Activated naive CD4-positive, alpha-beta T cell treated with Interleukin-2 at 50 U/mL for 16 hours (primary cell): Measurements from ENCODE around the gene CTNNA3.
"Not testable (repeated sequence)": the region's sequence is repeated elsewhere in the genome, so short reads cannot be mapped to it uniquely, and the experiment has no call there.

Experiments
- DNase-seq: peaks from one replicate; pipeline ENCODE4 v3.0.0-alpha.2; 2020

CTNNA3 gene

DNA sequence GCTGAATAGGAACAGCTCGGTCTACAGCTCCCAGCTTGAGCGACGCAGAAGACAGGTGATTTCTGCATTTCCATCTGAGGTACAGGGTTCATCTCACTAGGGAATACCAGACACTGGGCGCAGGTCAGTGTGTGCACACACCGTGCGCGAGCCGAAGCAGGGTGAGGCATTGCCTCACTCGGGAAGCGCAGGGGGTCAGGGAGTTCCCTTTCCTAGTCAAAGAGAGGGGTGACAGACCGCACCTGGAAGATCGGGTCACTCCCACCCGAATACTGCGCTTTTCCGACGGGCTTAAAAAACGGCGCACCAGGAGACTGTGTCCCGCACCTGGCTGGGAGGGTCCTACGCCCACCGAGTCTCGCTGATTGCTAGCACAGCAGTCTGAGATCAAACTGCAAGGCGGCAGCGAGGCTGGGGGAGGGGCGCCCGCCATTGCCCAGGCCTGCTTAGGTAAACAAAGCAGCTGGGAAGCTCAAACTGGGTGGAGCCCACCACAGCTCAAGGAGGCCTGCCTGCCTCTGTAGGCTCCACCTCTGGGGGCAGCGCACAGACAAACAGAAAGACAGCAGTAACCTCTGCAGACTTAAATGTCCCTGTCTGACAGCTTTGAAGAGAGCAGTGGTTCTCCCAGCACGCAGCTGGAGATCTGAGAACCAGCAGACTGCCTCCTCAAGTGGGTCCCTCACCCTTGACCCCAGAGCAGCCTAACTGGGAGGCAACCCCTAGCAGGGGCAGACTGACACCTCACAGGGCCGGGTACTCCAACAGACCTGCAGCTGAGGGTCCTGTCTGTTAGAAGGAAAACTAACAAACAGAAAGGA, 465.1 kb downstream of the CTNNA3 start:
- not testable (repeated sequence) for DNase-seq

DNA sequence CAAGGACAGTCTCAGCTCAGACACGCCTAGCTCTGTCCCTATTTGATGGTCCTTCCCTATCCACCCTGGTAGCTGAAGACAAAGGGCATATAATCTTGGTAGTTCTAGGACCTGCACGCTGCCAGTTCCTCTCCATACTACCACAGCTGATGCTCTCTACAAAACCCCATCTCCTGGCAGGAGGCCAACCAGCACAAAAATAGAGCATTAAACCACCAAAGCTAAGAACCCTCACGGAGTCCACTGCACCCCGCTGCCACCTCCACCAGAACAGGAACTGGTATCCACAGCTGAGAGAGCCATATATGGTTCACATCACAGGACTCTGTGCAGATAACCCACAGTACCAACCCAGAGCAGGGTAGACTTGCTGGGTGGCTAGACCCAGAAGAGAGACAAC, 470.8 kb downstream of the CTNNA3 start:
- no peak for DNase-seq

GRCh38 chr10:67224553-67224952, 471.4 kb downstream of the CTNNA3 start:
- no peak for DNase-seq

GRCh38 chr10:67222934-67223333, 473.1 kb downstream of the CTNNA3 start:
- DNase-seq, result no peak

DNA sequence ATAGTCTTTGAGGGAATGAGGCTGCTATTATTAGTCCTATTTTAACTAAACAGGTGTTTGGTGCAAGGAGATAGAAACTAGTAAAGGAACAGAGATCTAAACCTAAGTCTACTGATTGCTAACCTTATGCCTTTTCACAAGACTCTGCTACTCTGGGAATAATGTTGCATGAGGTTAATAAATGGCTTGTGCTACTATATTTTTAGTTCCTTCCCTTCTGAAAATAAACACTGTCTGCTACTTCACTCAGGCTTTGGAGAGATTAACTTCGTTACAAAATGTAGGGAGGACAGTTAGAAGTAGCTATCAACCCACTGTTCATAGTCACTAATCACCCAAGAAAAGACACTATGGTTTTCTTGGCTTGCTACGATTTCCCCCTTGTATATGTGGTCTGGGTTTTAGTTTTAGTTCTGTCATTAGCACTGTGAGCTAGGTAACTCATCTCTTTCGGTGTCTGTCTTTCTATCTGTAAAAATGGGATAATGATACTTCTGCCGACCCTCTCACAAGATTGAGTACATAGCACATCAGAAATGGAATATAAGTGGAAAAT, 474.0 kb downstream of the CTNNA3 start:
- DNase-seq, result no peak

DNA sequence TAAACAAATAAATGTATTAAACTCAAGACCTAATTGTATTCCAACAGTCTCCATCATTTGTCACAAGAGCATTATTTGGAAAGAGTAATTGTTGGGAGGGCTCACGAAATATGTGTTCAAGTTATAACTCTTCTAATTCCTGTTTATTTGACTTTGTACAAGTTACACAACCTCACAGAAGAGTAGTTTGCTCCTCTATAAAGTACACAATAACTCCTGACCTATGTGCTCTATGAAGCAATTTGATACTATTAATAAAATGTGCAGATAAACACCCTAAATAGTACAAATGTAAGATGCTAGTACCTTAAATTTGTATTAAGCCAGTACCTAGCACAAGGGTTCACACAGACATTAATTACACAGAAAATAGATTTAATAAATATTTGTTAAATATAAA, 484.3 kb downstream of the CTNNA3 start:
- no peak for DNase-seq

GRCh38 chr10:67207923-67208322, 488.1 kb downstream of the CTNNA3 start:
- DNase-seq, result not testable (repeated sequence)

- no peak for DNase-seq
Measured at GRCh38 chr10:67200913-67201564, 495.0 kb downstream of the CTNNA3 start.

DNA sequence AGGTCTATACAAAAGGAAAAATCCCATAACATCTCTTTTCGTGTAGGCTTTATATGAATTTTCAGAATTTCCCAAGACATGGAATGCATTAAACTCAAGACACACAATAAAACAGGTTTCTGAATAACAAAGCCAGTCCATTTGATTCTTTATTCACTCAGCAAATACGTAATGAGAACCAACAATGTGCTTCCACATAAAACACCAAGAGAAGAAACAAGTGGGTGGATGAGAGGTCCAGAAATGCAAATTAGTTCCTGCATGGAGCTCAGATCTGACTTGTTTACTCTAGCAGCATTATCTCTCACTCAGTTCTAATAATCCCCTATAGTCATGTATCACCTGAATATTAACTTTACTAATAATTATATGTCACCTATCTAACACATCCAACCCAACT, 520.6 kb downstream of the CTNNA3 start:
- no peak for DNase-seq

- DNase-seq, result no peak
Measured at GRCh38 chr10:67173787-67174186, 522.2 kb downstream of the CTNNA3 start.

- DNase-seq, result no peak
Measured at GRCh38 chr10:67171970-67172369, 524.0 kb downstream of the CTNNA3 start.

DNA sequence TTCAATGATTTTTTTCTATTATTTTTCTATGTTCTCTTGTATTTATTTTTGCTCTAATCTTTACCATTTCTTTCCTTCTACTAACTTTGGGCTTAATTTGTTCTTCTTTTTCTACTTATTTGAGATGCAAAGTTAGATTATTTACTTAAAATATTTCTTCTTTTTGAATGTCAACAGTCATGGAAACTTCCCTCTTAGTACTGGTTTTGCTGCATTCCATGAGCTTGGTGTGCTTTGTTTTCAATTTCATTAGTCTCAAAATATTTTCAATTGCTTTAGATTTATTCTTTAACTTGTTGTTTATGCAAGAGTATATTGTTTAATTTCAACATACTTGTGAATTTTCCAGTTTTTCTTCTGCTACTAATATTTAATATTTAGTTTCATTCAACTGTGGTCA, 539.8 kb downstream of the CTNNA3 start:
- DNase-seq, result no peak

DNA sequence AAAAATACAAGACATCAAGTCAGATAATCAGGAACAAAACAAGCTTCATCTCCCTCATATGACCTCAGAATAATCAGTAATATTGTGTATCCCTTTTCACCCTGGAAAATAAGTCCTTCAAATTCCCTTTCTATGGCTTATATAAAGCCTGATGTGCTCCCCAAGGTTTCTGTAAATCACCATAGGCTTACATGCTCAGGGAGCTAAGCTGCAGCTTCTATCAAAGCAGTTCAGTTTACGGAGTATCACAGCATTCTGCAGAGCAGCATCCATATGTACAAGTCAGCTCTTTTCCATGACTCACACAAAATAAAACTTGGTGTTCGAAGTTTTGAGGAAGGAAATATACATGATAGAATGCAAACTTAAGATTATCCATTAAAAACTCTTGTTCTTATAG, 544.5 kb downstream of the CTNNA3 start:
- no peak for DNase-seq

GRCh38 chr10:67144530-67144929, 551.5 kb downstream of the CTNNA3 start:
- no peak for DNase-seq

GRCh38 chr10:67141300-67141699, 554.7 kb downstream of the CTNNA3 start:
- DNase-seq, result no peak

- no peak for DNase-seq
Measured at GRCh38 chr10:67140641-67141040, 555.4 kb downstream of the CTNNA3 start.

DNA sequence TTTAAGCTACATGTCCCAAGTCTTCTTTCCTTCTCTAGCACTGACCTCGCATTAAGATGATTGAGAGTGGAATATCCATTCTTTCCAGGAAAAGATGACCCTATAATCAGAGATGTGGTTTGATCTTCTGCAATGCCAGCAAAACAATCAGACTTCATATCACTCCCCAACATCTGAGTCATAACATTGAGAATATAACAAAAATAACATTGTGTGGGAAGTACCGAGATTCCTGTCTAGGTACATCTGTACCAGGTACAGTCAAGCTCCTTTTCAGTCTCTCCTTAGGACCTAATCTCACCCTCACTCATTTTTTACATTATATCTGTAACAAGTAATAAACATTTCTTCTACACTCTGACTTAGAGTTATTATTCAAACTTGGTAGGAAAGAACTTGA, 568.6 kb downstream of the CTNNA3 start:
- no peak for DNase-seq

GRCh38 chr10:67119651-67120050, 576.3 kb downstream of the CTNNA3 start:
- DNase-seq, result no peak

- no peak for DNase-seq
Measured at GRCh38 chr10:67115972-67116371, 580.0 kb downstream of the CTNNA3 start.

DNA sequence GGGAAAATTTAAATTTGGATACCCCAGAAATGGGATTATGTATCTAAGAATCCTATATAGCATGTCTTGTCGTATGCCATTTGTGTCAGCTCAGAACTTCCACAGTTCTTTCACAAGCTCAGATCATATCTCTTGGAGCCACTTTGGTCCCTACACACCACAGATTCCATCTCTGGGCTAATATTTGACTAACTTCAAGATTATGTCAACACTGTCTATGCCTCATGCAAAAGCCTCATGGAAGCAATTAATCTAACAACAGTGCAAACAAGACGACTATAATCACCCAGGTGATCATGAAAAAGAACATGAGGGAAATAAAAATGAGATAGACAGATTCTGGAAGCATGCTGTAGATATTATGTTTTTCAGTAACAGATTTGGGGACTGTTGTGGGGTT, 581.0 kb downstream of the CTNNA3 start:
- no peak for DNase-seq

GRCh38 chr10:67112765-67113164, 583.2 kb downstream of the CTNNA3 start:
- no peak for DNase-seq

DNA sequence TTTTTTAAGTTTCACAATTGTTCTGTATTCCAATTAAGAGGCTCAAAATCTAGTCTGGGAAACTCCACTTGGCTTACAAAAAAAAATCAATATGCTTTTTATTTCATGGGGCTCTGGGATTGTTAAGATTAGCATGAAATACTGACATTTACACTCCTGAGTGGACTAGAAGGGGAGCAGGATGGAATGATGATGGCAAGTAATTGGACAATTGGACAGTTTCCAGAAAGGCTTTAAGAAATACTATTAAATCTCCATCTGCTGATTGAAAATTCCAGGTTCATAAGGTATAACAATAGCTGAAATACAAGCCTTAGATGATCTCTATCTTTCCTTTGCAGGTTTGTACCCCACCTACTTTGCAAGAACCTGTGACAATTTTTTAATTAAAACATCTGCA, 585.7 kb downstream of the CTNNA3 start:
- DNase-seq, result no peak

DNA sequence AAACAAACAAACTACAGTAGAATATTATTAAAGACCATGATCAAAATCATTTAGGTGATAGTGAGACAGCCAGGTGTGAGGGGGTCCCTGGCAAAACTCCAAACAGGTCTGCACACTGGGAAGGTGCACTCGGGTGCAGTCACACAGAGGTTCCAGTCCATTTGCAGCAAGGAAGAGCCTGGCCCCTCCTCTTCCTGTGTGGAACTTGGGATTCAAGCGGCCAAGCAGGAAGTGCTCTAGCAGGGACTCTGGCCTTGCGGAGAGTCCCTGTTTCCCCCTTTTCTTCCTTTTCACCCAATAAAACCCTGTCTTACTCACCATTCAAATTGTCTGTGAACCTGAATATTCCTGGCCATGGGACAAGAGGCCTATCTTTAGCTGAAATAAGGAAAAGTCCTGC, 588.3 kb downstream of the CTNNA3 start:
- DNase-seq, result no peak

DNA sequence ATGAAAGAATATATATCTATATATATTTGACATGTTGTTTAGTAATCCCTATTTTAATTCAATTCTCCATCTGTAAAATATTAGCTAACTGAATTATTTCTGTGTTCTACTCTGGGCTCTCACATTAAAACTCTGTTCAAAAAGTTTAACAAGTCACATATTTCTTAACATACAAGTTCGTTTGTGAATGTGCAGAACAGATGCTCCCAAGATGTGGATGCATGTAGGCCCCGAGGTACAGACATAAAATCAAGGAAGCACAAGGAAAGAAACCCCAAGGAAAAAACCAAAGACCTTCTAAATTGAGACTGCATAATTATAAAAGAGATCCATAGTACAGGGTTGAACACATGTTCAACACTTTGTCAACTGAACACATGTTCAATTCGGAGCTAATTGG, 595.0 kb downstream of the CTNNA3 start:
- DNase-seq, result no peak
